Panc1 (cell line): ENCODE data around the gene LCN1. TPM values are rescaled to one million over a fixed set of nuclear protein-coding genes. Genes with fewer than 3 reads are reported as not detected.
A peak's percentile ranks its signal among the peaks of the same experiment; 100 is the strongest.

Experiments used
- ATAC-seq: fragments of 200-7000 bp; cut with Tn5 transposase; 2 replicates; pipeline ENCODE4 v1.9.1; 2020; ENCODE audit warnings: mild to moderate bottlenecking, moderate library complexity
- BruUV-seq: library from RNA; stranded (reverse); fragments of 400-500 nt; replicated peaks from 2 replicates; lab custom pipeline; 2021; lab: Mats Ljungman, UMichigan
- CTCF ChIA-PET: fragments of 300-600 bp; sonication (Branson Sonifier 250); formaldehyde crosslinking; loops from one replicate; lab custom pipeline; 2022; ENCODE audit warnings: antibody characterized with exemption; lab: Charles Lee
- POLR2A ChIA-PET: fragments of 300-600 bp; sonication (Branson Sonifier 250); formaldehyde crosslinking; loops from one replicate; lab custom pipeline; 2022; ENCODE audit warnings: antibody characterized with exemption; lab: Charles Lee
- DNase-seq: peaks from one replicate; pipeline ENCODE4 v3.0.0-alpha.2; 2010; ENCODE audit warnings: low read depth, low spot score
- H3K27ac ChIP-seq: 2 replicates; pipeline ENCODE4 v1.5.1; 2011; ENCODE audit warnings: mild to moderate bottlenecking, low read length, inconsistent platforms
- H3K27me3 ChIP-seq: fragments of 200-500 bp; sonication (Bioruptor generic); 2 replicates; pipeline ENCODE4 v1.6.0; 2014; ENCODE audit warnings: low read length, inconsistent platforms; ENCODE audit not compliant: control insufficient read depth, insufficient read depth
- H3K36me3 ChIP-seq: fragments of 200-500 bp; sonication (Bioruptor generic); 2 replicates; pipeline ENCODE4 v1.5.1; 2014; ENCODE audit warnings: inconsistent platforms, mild to moderate bottlenecking, low read length, moderate library complexity; ENCODE audit not compliant: control insufficient read depth, insufficient read depth
- H3K4me1 ChIP-seq: 2 replicates; pipeline ENCODE4 v1.5.1; 2011; ENCODE audit warnings: inconsistent platforms, mild to moderate bottlenecking, low read length, moderate library complexity; ENCODE audit not compliant: control insufficient read depth, insufficient read depth
- H3K4me3 ChIP-seq, 2 experiments: 2 replicates each; pipeline ENCODE4 v1.5.1; 2011 to 2012; ENCODE audit warnings: low read depth in 2 of 2, low read length in 2 of 2, mild to moderate bottlenecking in 2 of 2, inconsistent platforms in 1 of 2, moderate library complexity in 1 of 2
- H3K9me3 ChIP-seq: fragments of 200-500 bp; sonication (Bioruptor generic); 2 replicates; pipeline ENCODE4 v1.5.1; 2014; ENCODE audit warnings: low read depth, mild to moderate bottlenecking, inconsistent platforms, low read length, moderate library complexity; ENCODE audit not compliant: control insufficient read depth, insufficient read depth
- POLR2AphosphoS5 ChIP-seq: IDR thresholded peaks from 2 replicates; pipeline ENCODE4 v1.6.1; 2012; ENCODE audit warnings: mild to moderate bottlenecking, low read depth, low read length, moderate library complexity
- SIN3A ChIP-seq: IDR thresholded peaks from 2 replicates; pipeline ENCODE4 v1.6.1; 2012; ENCODE audit warnings: low read depth, mild to moderate bottlenecking, low read length, moderate library complexity, borderline replicate concordance; ENCODE audit not compliant: insufficient read depth
- TCF7L2 ChIP-seq: IDR thresholded peaks from 2 replicates; pipeline ENCODE4 v1.6.1; 2011; ENCODE audit warnings: mild to moderate bottlenecking, low read depth, low read length, inconsistent platforms
- in situ Hi-C: cut with HindIII; loops from 2 replicates; pipeline ENCODE4 v1.10.0; 2016; ENCODE audit warnings: low sequenced_read_pairs, low pct_unique_long_range_greater_than_20kb
- intact Hi-C: fragments of 100-400 bp; cut with micrococcal nuclease; formaldehyde crosslinking; loops from one replicate; pipeline ENCODE4 v1.10.0; 2022; ENCODE audit not compliant: unreplicated experiment
- total RNA-seq: library from RNA; stranded (reverse); gene quantifications from one replicate; pipeline ENCODE4 v1.2.1, GENCODE V29; 2021; ENCODE audit not compliant: unreplicated experiment
- TF ChIP-seq, protein P1 (sequence below), 2 experiments: IDR thresholded peaks; 2 replicates each; pipeline ENCODE4 v1.6.1; 2011 to 2012; ENCODE audit warnings: low read depth in 2 of 2, control low read depth in 1 of 2, low read length in 1 of 2, mild to moderate bottlenecking in 1 of 2, moderate library complexity in 1 of 2; ENCODE audit not compliant: insufficient read depth in 1 of 2
- TF ChIP-seq, protein P2 (sequence below): fragments of 450-650 bp; IDR thresholded peaks from 2 replicates; pipeline ENCODE4 v1.5.1; 2017; ENCODE audit warnings: mild to moderate bottlenecking

The LCN1 gene
- total RNA-seq, 1 experiment from 2014 or later, result not detected

DNA sequence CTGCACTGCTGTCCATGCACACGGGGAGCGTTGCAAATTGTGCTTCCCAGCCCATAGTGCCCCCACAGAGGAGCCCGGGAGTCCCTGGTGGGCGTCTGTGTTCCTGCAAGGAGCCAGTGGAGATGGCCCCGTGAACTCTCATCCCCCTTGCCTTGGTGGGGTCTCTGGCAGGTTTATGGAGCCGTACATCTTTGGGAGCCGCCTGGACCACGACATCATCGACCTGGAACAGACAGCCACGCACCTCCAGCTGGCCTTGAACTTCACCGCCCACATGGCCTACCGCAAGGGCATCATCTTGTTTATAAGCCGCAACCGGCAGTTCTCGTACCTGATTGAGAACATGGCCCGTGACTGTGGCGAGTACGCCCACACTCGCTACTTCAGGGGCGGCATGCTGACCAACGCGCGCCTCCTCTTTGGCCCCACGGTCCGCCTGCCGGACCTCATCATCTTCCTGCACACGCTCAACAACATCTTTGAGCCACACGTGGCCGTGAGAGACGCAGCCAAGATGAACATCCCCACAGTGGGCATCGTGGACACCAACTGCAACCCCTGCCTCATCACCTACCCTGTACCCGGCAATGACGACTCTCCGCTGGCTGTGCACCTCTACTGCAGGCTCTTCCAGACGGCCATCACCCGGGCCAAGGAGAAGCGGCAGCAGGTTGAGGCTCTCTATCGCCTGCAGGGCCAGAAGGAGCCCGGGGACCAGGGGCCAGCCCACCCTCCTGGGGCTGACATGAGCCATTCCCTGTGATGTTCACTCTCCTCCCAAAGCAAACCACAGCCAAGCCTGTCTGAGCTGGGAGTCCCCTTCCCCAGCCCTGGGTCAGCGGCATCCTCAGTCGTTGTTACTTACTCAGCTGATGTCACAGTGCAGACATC, 17.6 kb upstream of the LCN1 start:
- Histone ChIP-seq H3K27ac (no peak overlapping the region), H3K4me3 (no peak overlapping the region), H3K27me3 (no peaks in the 10 kb centered on the region), H3K36me3 (peaks cover 4% of the 10 kb centered on the region; the same call in 1 of the 2 replicates), H3K9me3 (no peaks in the 10 kb centered on the region), H3K4me1 (peaks cover 4% of the 10 kb centered on the region)
- DNase-seq, result no peak
- ChIA-PET CTCF (no interaction called here), POLR2A (no interaction called here)
- BruUV-seq, result no TSS peak
- no peak for ATAC-seq
- in situ Hi-C loops, result no loop called here
- TF ChIP-seq SIN3A (no peak), TCF7L2 (no peak), POLR2AphosphoS5 (no peak)
- TF ChIP-seq, protein P1, sequence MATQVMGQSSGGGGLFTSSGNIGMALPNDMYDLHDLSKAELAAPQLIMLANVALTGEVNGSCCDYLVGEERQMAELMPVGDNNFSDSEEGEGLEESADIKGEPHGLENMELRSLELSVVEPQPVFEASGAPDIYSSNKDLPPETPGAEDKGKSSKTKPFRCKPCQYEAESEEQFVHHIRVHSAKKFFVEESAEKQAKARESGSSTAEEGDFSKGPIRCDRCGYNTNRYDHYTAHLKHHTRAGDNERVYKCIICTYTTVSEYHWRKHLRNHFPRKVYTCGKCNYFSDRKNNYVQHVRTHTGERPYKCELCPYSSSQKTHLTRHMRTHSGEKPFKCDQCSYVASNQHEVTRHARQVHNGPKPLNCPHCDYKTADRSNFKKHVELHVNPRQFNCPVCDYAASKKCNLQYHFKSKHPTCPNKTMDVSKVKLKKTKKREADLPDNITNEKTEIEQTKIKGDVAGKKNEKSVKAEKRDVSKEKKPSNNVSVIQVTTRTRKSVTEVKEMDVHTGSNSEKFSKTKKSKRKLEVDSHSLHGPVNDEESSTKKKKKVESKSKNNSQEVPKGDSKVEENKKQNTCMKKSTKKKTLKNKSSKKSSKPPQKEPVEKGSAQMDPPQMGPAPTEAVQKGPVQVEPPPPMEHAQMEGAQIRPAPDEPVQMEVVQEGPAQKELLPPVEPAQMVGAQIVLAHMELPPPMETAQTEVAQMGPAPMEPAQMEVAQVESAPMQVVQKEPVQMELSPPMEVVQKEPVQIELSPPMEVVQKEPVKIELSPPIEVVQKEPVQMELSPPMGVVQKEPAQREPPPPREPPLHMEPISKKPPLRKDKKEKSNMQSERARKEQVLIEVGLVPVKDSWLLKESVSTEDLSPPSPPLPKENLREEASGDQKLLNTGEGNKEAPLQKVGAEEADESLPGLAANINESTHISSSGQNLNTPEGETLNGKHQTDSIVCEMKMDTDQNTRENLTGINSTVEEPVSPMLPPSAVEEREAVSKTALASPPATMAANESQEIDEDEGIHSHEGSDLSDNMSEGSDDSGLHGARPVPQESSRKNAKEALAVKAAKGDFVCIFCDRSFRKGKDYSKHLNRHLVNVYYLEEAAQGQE (IDR thresholded peaks at IDR 0.05; ENCODE audit: insufficient read depth in 1 of 2, low read depth in 2 of 2, low read length in 1 of 2), result no peak
- TF ChIP-seq, protein P2, sequence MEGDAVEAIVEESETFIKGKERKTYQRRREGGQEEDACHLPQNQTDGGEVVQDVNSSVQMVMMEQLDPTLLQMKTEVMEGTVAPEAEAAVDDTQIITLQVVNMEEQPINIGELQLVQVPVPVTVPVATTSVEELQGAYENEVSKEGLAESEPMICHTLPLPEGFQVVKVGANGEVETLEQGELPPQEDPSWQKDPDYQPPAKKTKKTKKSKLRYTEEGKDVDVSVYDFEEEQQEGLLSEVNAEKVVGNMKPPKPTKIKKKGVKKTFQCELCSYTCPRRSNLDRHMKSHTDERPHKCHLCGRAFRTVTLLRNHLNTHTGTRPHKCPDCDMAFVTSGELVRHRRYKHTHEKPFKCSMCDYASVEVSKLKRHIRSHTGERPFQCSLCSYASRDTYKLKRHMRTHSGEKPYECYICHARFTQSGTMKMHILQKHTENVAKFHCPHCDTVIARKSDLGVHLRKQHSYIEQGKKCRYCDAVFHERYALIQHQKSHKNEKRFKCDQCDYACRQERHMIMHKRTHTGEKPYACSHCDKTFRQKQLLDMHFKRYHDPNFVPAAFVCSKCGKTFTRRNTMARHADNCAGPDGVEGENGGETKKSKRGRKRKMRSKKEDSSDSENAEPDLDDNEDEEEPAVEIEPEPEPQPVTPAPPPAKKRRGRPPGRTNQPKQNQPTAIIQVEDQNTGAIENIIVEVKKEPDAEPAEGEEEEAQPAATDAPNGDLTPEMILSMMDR, result no peak
- intact Hi-C loops, result no loop called here

DNA sequence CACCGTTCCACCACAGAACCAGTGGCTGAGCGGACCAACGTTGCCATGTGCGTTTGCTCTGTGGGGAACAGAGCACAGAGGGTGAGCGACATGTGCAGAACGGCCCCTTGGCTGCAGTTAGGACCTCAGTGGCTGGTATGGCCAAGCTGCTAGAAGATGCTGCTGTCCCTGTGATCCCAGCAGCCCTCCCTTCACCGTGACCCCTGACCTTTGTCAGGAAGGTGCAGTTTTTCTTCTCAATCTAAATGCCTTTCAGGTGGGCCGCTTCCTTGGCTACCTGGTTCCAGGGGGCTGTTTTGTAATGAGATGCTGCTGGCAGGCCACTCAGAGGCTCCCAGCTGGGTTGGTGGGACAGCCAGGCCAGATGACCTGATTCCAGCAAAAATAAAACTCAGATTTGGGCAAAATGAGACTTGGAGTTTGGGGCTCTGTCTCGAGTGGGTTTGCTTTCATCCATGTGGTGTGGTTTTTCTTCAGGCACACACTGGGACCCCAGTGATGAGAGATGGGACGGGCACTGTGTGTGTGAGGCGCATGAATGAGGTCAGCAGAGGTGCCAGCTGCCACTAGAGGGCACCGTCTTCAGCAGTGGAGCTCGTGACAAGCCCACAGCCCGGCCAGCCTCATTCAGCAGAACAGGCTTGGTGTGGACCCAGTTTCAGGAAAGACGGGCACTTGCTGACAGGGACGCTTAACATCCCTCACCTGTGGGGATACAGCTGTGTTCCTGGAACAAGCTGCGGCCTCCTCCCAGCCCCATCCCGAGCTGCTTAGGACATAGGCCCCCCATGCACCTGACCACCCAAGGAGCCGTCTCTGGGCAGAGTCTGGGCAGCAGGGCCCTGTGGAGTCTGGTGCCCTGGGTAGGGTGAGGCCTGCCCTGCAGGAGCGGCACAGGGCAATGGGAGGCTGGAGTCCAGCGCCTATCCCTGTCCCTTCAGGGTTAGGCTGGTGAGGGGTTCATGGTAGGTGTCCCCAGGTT, 16.7 kb upstream of the LCN1 start:
- no TSS peak for BruUV-seq
- in situ Hi-C loops (no loop called here), intact Hi-C loops (no loop called here)
- H3K27ac ChIP-seq, result no peak overlapping the region
- TF ChIP-seq, protein P1 (IDR thresholded peaks at IDR 0.05; ENCODE audit: insufficient read depth in 1 of 2, low read depth in 2 of 2, low read length in 1 of 2), result no peak
- TF ChIP-seq, protein P2, result peak; percentile 86
- H3K4me1 ChIP-seq, result peaks cover 4% of the 10 kb centered on the region
- no peaks in the 10 kb centered on the region for H3K27me3 ChIP-seq
- POLR2A ChIA-PET, result interaction anchor here (0.7 kb wide), 1 partner anchor 34 kb away, joined by 3 read pairs; no protein-coding TSS in a partner anchor
- H3K4me3 ChIP-seq, result no peak overlapping the region
- ATAC-seq (peak; percentile 59), DNase-seq (no peak)
- H3K9me3 ChIP-seq, result no peaks in the 10 kb centered on the region
- peaks cover 4% of the 10 kb centered on the region; the same call in 1 of the 2 replicates for H3K36me3 ChIP-seq
- CTCF ChIA-PET, result no interaction called here
